BE2C (cell line): Measurements from ENCODE around the gene LIPC.
A peak's percentile ranks its signal among the peaks of the same experiment; 100 is the strongest.

Experiments used
- DNase-seq: peaks from one replicate; pipeline ENCODE4 v3.0.0-alpha.2; 2020
- H3K27me3 ChIP-seq: fragments of 250-450 bp; sonication (Bioruptor Pico); 2 replicates; pipeline ENCODE4 v1.5.1; 2020; ENCODE audit warnings: mild to moderate bottlenecking
- H3K36me3 ChIP-seq: fragments of 250-450 bp; sonication (Bioruptor Pico); 2 replicates; pipeline ENCODE4 v1.5.1; 2020; ENCODE audit warnings: mild to moderate bottlenecking
- H3K4me1 ChIP-seq: fragments of 250-450 bp; sonication (Bioruptor Pico); 2 replicates; pipeline ENCODE4 v1.5.1; 2020
- H3K4me3 ChIP-seq: 2 replicates; pipeline ENCODE4 v1.5.1; 2011; ENCODE audit warnings: low read depth, low read length
- H3K9me3 ChIP-seq: fragments of 250-450 bp; sonication (Bioruptor Pico); 2 replicates; pipeline ENCODE4 v1.5.1; 2020
- TF ChIP-seq, protein P1 (sequence below): IDR thresholded peaks from 2 replicates; pipeline ENCODE4 v1.5.1; 2012; ENCODE audit warnings: mild to moderate bottlenecking, low read depth, low read length

The LIPC gene

DNA sequence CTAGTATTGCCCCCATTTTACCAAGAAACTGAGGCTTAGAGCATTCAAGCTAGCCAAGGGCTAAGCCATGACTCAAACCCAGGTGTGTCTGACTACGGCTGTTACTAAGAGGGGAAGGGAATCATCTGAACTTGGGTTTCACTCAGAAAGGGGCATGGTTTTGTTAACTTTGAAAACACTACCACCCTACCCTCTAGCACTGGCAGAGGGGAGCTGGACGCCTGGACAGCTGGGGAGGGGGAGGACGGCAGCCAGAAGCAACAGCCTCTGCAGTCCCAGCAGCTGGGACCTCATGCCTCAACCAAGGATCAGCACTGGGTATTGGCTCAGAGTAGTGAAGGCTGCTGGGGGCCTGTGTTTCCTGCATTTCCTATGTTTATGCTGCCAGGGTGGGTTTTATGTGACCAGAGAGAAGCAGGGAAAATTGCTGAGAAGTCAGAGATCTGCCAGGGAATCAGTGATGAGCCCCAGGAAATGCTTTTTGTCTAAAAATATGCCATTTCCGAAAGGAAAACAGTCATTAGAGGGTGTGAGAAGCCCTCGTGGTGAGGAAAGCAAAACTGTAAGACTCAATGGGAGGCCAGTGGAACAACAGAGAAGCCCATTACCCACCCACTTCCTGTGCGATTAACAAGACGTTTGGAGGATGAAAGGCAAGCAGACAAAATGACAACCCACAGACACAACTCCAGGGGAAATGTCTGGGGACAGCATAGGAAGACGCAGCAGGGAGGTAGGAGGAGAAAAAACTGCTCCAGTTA is 41.2 kb downstream of the LIPC start:
- Histone ChIP-seq H3K36me3 (no peaks in the 10 kb centered on the region), H3K4me1 (no peaks in the 10 kb centered on the region; the same call in 1 of the 2 replicates), H3K9me3 (no peaks in the 10 kb centered on the region), H3K4me3 (no peak overlapping the region), H3K27me3 (no peaks in the 10 kb centered on the region)
- TF ChIP-seq, protein P1, sequence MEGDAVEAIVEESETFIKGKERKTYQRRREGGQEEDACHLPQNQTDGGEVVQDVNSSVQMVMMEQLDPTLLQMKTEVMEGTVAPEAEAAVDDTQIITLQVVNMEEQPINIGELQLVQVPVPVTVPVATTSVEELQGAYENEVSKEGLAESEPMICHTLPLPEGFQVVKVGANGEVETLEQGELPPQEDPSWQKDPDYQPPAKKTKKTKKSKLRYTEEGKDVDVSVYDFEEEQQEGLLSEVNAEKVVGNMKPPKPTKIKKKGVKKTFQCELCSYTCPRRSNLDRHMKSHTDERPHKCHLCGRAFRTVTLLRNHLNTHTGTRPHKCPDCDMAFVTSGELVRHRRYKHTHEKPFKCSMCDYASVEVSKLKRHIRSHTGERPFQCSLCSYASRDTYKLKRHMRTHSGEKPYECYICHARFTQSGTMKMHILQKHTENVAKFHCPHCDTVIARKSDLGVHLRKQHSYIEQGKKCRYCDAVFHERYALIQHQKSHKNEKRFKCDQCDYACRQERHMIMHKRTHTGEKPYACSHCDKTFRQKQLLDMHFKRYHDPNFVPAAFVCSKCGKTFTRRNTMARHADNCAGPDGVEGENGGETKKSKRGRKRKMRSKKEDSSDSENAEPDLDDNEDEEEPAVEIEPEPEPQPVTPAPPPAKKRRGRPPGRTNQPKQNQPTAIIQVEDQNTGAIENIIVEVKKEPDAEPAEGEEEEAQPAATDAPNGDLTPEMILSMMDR = no peak; the same call in 1 of the 2 replicates
- DNase-seq = no peak

DNA sequence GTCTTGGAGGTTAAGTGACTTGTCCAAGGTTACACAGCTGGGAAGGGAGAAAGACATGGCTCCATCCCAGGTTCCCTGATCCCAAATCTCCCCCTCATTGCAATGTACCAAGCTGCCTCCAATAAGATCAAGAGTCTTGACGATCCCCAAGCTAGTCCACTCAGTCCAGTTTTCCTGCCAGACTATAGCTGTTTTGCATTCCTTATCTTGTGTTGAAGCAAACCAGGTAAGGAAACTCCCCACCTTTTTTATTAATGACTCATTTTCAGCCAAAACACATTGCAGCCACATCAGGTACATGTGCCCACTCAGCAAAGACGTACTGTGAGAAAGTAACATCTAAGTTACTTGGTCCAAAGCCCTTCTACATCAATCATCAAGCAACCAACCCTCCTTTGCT is 41.9 kb downstream of the LIPC start:
- no peak overlapping the region for H3K4me3 ChIP-seq
- H3K36me3 ChIP-seq = no peaks in the 10 kb centered on the region
- no peaks in the 10 kb centered on the region for H3K9me3 ChIP-seq
- no peak for DNase-seq
- H3K27me3 ChIP-seq = no peaks in the 10 kb centered on the region
- TF ChIP-seq, protein P1 = no peak
- no peaks in the 10 kb centered on the region for H3K4me1 ChIP-seq

DNA sequence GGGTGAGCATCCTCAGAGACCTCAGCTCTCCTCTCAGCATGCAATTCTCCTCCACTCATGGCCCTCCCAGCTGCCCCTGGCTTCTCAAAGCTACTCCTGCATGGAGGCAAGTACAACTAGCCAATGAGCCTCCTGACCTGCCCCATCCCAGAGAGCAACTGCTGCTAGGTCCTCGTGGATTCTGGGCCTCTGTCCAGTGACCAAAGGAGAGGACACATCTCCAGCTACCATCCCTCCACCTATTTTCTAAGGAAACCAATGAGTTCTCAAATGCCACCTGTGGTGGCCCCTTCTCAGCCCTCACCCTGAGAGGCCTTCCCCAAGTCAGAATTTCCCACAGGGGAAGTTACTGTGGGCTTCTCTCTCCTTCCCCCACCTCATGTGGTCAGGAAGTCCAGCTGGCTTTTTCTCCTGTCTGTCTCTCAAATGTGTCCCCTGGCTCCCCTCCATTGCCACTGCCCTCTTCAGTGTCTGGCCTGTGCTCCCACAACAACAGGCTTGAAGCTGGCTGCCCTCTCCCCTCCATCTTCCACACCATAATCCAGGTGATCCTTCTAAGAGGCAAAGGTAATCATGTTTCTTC is 43.0 kb downstream of the LIPC start:
- TF ChIP-seq, protein P1 = no peak
- Histone ChIP-seq H3K4me1 (no peaks in the 10 kb centered on the region), H3K4me3 (no peak overlapping the region), H3K27me3 (no peaks in the 10 kb centered on the region), H3K9me3 (no peaks in the 10 kb centered on the region), H3K36me3 (no peaks in the 10 kb centered on the region)
- no peak for DNase-seq

DNA sequence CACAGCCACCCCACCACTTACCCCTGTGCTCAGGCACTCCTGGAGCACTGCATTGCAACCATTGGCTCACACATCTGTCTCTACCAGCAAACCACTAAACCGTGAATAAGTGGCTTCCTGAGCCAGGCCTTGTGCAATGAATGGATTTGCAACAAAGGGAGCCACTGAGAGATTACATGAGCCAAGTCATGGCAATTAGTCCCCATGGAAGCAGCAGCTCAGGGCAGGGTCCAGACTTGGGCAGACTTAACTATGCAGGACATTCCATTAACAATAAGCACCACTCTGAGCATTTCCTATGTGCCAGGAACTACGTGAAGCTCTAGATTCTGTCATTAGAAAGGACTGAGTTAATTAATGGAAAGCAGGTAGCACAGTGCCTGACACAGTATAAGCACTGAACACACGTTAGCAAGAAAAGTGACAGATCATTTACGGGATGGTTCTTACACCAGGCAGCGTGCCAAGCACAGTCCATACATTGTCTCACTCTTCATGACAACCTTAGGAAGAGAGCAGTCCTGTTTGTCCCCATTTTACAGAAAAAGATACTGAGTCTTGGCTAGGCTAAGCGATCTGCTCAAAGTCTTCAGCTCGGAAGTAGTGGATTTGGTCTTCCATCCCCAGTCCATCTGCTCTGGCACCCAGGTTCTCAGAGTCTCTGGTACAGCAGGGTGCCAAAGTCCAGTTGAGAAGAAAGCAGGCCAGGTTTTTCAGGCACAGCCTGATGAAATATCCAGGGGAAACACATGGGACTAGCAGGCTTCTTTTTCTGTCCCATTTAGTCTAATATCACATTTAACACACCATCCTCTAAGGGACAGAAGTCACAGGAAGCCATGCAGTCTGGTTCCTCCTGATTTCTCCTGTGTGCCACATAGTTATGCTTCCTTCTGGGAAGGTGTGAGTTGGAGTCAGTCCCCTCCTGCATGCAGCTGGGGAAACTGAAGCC is 44.1 kb downstream of the LIPC start:
- Histone ChIP-seq H3K9me3 (no peaks in the 10 kb centered on the region), H3K4me1 (no peaks in the 10 kb centered on the region), H3K4me3 (no peak overlapping the region), H3K36me3 (no peaks in the 10 kb centered on the region), H3K27me3 (no peaks in the 10 kb centered on the region)
- peak; percentile 28 for DNase-seq
- TF ChIP-seq, protein P1 = no peak

DNA sequence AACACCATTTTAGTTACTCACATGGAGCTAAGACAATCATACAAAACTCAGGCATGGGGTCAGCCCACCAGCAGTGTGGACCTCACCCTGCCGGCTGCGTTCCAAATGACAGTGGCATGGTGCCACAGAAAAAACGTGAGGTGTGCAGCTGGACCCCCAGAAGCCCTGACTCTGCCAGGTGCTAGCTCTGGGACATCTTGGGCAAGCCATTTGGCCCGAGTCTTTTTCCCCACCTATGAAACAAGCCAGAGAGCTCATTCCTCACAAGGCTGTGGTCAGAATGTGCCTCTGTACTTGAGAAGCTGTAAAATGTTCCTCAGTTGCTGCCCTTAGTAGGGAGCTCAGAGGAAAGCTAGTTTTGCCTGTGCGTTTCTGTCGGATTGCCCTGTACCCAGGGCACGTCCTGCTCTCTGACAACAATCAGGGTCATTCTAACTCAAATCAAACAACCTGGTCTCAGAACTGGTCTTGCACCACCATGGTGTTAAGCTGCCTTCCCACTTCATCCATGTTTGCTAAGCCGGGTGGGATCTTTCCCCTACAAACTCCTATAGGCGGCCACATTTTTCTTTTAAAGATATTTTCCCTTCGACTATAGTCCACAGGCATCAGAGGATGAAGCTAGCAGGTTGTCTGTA is 44.9 kb downstream of the LIPC start:
- TF ChIP-seq, protein P1 = no peak
- H3K4me1 ChIP-seq = no peaks in the 10 kb centered on the region
- H3K27me3 ChIP-seq = no peaks in the 10 kb centered on the region
- H3K9me3 ChIP-seq = no peaks in the 10 kb centered on the region
- no peaks in the 10 kb centered on the region for H3K36me3 ChIP-seq
- H3K4me3 ChIP-seq = no peak overlapping the region
- DNase-seq = no peak
